Adrenal gland (tissue), 12 donors: ENCODE data around the gene LYRM4. TPM values are rescaled to one million over a fixed set of nuclear protein-coding genes. Genes with fewer than 3 reads are reported as not detected.

ENCODE experiments used
- DNase-seq, 7 donors: peaks; one replicate each; pipeline ENCODE4 v3.0.0-alpha.2; 2019 to 2020
- H3K27ac ChIP-seq, 5 donors: fragments of 200-600 bp; sonication (generic) in 4 of 5; 1 replicate in 3 of 5; 2 replicates in 2 of 5; pipeline versions ENCODE4 v1.5.1 to v1.8.0; 2016 to 2020; ENCODE audit warnings: mild to moderate bottlenecking in 1 of 5
- H3K27me3 ChIP-seq: fragments of 200-600 bp; 2 replicates; pipeline ENCODE4 v1.8.0; 2021
- H3K36me3 ChIP-seq, 2 donors: fragments of 200-600 bp; replicated peaks in 1 of 2; 1 replicate in 1 of 2; 2 replicates in 1 of 2; pipeline versions ENCODE4 v1.5.1 to v1.8.0; 2018 to 2022
- H3K4me1 ChIP-seq, 2 donors: fragments of 200-600 bp; replicated peaks in 1 of 2; 1 replicate in 1 of 2; 2 replicates in 1 of 2; pipeline versions ENCODE4 v1.5.1 to v1.8.0; 2018 to 2021
- H3K4me3 ChIP-seq, 4 donors: fragments of 200-600 bp; sonication (generic) in 3 of 4; one replicate each; pipeline ENCODE4 v1.5.1; 2016 to 2018
- H3K9me3 ChIP-seq, 3 donors: fragments of 200-600 bp; sonication (generic) in 1 of 3; replicated peaks in 1 of 3; 1 replicate in 2 of 3; 2 replicates in 1 of 3; pipeline versions ENCODE4 v1.5.1 to v1.8.0; 2016 to 2021
- POLR2A ChIP-seq, 2 donors: fragments of 450-650 bp; IDR thresholded peaks; one replicate each; pipeline ENCODE4 v1.6.1; 2017; ENCODE audit warnings: antibody characterized with exemption in 2 of 2, mild to moderate bottlenecking in 2 of 2, moderate library complexity in 1 of 2
- WGBS, 4 donors: extraction: QIAGEN DNeasy Blood & Tissue Kit in 2 of 4; methylation state at CpG; one replicate each; pipeline versions ENCODE4 v1.1.5 to v1.1.7; 2013 to 2017; 5-methylcytosine and 5-hydroxymethylcytosine counted together
- intact Hi-C, 2 donors: fragments of 100-400 bp; cut with DNase I; formaldehyde crosslinking; loops; one replicate each; pipeline versions ENCODE4 v1.14.1 to v1.15.0; 2022 to 2023
- polyA plus RNA-seq, 3 donors: library from polyadenylated mRNA; stranded (reverse); fragments of 200-250 nt in 2 of 3; fragments of 350-450 nt in 1 of 3; fragmentation: Illumina TruSeq in 1 of 3; extraction: RNeasy Lipid Tissue Mini Kit (QIAGEN cat#74804) in 1 of 3; gene quantifications; one replicate each; pipeline ENCODE4 v1.2.3, GENCODE V29; 2013 to 2014
- total RNA-seq, 9 donors: library from RNA; depleted of rRNA in 4 of 9; stranded (reverse); fragments of >200 nt in 4 of 9; fragments of 120-200 nt in 1 of 9; fragmentation: NEBNext Ultra II Directional in 1 of 9; extraction: Animal tissue kit (Norgen Biotek cat#: 25700) in 1 of 9; gene quantifications; one replicate each; pipeline versions ENCODE4 v1.1.0 to v1.2.4, GENCODE V29; 2013 to 2023
- TF ChIP-seq, protein P1 (sequence below), 6 experiments: fragments of 450-650 bp in 4 of 6; fragments of 200-600 bp in 2 of 6; sonication (generic) in 1 of 6; IDR thresholded peaks; 1 replicate in 5 of 6; 2 replicates in 1 of 6; pipeline versions ENCODE4 v1.5.1 to v1.8.0; 2016 to 2021; ENCODE audit warnings: antibody characterized with exemption in 6 of 6, mild to moderate bottlenecking in 2 of 6, moderate library complexity in 1 of 6
- donor health status: healthy with polysubstance abuse.
- donor health status: Bipolar disorder and iron deficiency.
- donor health status: DM: yes; HTN: yes; CAD: no.
- donor health status: DM: no; HTN: no; CAD: no.
- donor health status: DM: no; HTN: no; CAD: no.
- donor health status: DM: yes; HTN: yes; CAD: no.

LYRM4 gene
- total and polyA plus RNA-seq, 12 donors, result 16.1 to 65.1 (median 29.9) TPM

DNA sequence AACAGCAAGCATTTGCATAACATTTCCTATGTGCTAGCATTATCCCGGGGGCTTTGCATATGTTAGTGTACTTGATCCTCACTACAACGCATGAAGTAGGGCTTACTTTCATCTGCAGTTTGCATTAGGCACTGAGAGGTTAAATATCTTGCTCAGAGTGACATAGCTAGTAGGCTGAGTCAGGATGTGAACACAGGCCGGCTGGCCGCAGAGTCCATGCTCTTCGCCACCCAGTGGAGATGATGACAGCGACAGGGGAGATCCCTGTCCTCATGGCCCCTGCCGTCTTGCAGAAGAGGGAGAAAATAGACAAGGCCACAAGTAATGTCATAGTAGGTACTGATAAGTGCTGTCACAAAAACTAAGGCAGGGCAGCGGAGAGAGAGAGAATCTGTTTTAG lies 46.9 kb downstream of the LYRM4 start:
- no peaks in the 10 kb centered on the region for H3K9me3 ChIP-seq
- no peaks in the 10 kb centered on the region for H3K27me3 ChIP-seq
- TF ChIP-seq, protein P1, sequence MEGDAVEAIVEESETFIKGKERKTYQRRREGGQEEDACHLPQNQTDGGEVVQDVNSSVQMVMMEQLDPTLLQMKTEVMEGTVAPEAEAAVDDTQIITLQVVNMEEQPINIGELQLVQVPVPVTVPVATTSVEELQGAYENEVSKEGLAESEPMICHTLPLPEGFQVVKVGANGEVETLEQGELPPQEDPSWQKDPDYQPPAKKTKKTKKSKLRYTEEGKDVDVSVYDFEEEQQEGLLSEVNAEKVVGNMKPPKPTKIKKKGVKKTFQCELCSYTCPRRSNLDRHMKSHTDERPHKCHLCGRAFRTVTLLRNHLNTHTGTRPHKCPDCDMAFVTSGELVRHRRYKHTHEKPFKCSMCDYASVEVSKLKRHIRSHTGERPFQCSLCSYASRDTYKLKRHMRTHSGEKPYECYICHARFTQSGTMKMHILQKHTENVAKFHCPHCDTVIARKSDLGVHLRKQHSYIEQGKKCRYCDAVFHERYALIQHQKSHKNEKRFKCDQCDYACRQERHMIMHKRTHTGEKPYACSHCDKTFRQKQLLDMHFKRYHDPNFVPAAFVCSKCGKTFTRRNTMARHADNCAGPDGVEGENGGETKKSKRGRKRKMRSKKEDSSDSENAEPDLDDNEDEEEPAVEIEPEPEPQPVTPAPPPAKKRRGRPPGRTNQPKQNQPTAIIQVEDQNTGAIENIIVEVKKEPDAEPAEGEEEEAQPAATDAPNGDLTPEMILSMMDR (IDR thresholded peaks at IDR 0.05), result peak in 5 of 6 experiments; percentile 30 to 52 (median 46)
- TF ChIP-seq POLR2A (IDR thresholded peaks at IDR 0.05), result no peak
- H3K36me3 ChIP-seq, result no peaks in the 10 kb centered on the region
- no peak overlapping the region for H3K27ac ChIP-seq
- no peaks in the 10 kb centered on the region for H3K4me1 ChIP-seq
- intact Hi-C loops, result loop anchor here in 1 of 2 donors (10.0 kb wide), 4 partner anchors 51 to 181 kb away; partner anchors contain the start of genes FARS2 and LYRM4
- no peak overlapping the region for H3K4me3 ChIP-seq
- DNase-seq, result peak in 6 of 7 donors; percentile 37 to 71 (median 62)
- 56 to 66% (median 61%) methylated on average over 7 to 8 of the region's 8 CpGs for WGBS, 4 donors

DNA sequence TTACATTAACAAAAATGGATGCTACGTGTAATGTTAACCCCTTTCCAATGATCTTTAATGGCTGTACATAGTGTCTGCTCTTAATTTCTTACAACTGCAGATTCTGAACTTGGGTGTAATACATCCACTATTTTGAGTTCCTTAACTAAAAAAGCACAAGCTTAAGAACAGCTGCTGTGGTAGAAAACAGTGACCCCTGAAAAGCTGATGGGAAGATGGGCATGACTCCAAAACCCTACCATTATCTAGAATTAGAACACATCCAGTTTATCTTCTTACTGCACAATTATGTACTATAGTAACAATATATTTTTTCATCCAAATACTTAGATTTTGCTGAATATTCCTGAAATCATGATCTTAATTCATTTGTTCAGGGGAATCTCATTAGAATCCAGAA lies 49.3 kb downstream of the LYRM4 start:
- intact Hi-C loops, result loop anchor here in 1 of 2 donors (10.0 kb wide), 4 partner anchors 53 to 183 kb away; partner anchors contain the start of genes FARS2 and LYRM4
- 90 to 98% (median 91%) methylated on average over 1 of the region's 1 CpG for WGBS, 4 donors
- peaks cover 0 to 2% of the 10 kb centered on the region in 2 donors for H3K4me1 ChIP-seq
- no peaks in the 10 kb centered on the region for H3K36me3 ChIP-seq
- TF ChIP-seq POLR2A (IDR thresholded peaks at IDR 0.05), result no peak
- TF ChIP-seq, protein P1 (IDR thresholded peaks at IDR 0.05), result no peak
- H3K9me3 ChIP-seq, result no peaks in the 10 kb centered on the region
- H3K4me3 ChIP-seq, result no peak overlapping the region
- no peaks in the 10 kb centered on the region for H3K27me3 ChIP-seq
- H3K27ac ChIP-seq, result no peak overlapping the region
- no peak for DNase-seq

DNA sequence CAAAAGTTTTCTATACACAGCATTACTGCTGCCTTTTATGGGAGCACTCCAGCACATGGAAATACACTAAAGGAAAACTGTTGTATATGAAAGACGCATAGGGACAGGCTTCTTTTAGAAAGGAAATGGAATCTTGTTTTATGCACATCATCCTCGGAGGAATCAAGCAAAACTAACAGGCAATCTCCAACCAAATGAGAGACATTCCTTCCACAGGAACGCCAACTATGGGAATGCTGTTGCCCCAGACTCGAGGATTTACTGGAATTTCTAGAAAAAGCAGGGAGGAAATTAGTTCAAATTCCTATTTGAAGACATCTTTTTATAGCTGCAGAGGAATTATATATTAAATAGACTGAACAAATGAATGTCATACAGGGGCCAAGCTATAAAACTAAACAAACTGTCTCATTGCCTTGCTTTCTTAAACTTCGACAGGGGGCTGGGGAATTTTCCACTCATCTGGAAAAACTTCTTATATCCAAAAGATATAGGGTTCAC lies 52.2 kb downstream of the LYRM4 start:
- Histone ChIP-seq H3K27ac (peak overlapping the region in 1 of 5 donors; percentile 11), H3K4me3 (no peak overlapping the region), H3K4me1 (peaks cover 13 to 22% of the 10 kb centered on the region in 2 donors), H3K9me3 (no peaks in the 10 kb centered on the region), H3K27me3 (no peaks in the 10 kb centered on the region), H3K36me3 (no peaks in the 10 kb centered on the region)
- TF ChIP-seq POLR2A (IDR thresholded peaks at IDR 0.05), result no peak
- TF ChIP-seq, protein P1 (IDR thresholded peaks at IDR 0.05), result no peak
- no peak for DNase-seq
- WGBS, 4 donors, result 71 to 82% (median 76%) methylated on average over 5 of the region's 5 CpGs
- intact Hi-C loops, result loop anchor here in 1 of 2 donors (10.0 kb wide), 1 partner anchor 64 kb away; no protein-coding TSS in a partner anchor

DNA sequence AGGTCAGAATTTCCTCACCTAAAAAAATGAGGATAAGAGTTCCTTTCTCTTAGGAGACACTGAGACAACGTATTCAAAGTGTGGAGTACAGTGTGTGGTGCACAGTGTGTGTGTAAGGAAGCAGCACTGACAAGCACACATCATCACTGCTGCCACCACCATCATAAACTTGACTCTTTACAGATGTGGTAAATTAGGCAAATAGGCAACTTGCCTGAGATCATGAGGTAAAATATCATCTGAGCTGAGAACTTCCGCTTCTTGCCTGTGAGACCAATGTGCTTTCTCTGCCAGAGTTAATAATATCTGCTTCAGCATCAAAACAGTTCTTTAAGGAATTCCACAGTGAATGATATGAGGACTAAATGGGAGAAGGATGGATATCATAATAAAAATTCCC lies 52.7 kb downstream of the LYRM4 start:
- Histone ChIP-seq H3K9me3 (no peaks in the 10 kb centered on the region), H3K4me3 (no peak overlapping the region), H3K27ac (peak overlapping the region in 1 of 5 donors; percentile 11), H3K27me3 (no peaks in the 10 kb centered on the region), H3K36me3 (no peaks in the 10 kb centered on the region), H3K4me1 (peaks cover 13 to 22% of the 10 kb centered on the region in 2 donors)
- DNase-seq, result no peak
- intact Hi-C loops, result loop anchor here in 1 of 2 donors (10.0 kb wide), 1 partner anchor 63 kb away; no protein-coding TSS in a partner anchor
- WGBS, 4 donors, result 69 to 88% (median 82%) methylated on average over 2 of the region's 2 CpGs
- no peak for TF ChIP-seq POLR2A (IDR thresholded peaks at IDR 0.05)
- TF ChIP-seq, protein P1 (IDR thresholded peaks at IDR 0.05), result no peak
